ENCODE data around the gene ZIC2.
A peak's percentile ranks its signal among the peaks of the same experiment; 100 is the strongest.

The ZIC2 gene

DNA sequence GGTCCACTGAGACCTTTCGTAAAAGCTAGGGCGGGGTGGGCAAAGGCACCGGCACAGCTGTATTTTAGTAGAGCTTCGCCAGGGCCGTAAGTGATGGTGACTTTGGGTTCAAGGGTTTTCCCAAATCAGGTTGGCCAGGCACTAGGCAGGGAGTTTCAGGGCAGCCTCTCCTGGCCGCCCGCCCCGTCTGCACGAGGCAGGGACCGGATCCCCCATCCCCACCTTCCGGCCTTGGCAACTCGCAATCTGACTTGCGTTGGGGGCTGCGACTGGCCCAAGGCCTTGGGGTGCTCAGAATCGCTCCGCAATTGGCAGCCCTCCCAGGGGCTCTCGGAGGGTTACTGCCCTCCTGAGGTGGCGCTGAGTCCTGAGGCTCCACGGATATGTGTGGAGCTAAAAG is 6.0 kb upstream of the ZIC2 start:
- no peak for DNase-seq

DNA sequence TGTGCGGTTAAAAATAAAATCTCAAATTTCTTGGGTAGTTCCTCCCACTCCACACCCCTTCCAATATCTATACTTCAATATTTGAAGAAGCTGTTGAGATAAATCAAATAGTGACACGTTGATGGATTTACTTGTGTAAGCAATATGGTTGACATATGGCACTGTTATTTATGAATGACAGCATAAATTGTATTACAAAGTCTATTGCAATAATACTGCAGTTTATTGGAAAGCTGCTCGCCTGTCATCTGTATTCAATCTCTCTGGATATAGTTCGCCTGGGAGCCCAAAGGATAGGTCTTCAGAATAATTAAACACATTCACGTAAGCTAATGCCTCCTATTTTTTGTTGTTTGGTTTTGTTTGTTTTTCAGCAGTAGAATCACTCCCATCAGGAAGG is 5.0 kb upstream of the ZIC2 start:
- DNase-seq = no peak

DNA sequence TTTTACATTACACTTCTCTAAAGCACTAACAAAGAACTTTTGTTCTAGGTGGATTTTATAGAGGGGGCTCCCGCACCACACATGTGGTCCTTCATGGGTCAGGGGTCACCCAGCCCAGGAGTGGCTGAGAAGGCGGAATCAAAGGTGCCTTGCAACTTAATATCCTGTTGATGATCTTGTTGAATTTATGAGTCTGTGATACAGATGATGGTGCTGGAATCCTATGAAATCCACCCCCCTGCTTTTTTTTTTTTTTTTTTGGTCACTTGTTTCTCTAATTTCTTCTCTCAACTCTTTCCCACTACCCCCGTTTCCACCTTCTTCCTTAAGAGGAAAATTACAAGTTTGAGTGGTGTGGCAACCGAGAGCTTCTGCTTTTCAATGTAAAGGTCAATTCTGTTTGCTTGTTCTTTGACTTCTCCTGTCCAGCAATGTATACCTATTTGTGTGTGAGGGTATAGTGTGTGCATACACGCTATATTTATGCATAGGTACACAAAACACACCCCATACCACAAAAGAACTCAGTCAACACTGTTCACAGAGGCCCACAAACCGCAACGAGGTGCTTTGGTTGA is 4.2 kb upstream of the ZIC2 start:
- DNase-seq = no peak

DNA sequence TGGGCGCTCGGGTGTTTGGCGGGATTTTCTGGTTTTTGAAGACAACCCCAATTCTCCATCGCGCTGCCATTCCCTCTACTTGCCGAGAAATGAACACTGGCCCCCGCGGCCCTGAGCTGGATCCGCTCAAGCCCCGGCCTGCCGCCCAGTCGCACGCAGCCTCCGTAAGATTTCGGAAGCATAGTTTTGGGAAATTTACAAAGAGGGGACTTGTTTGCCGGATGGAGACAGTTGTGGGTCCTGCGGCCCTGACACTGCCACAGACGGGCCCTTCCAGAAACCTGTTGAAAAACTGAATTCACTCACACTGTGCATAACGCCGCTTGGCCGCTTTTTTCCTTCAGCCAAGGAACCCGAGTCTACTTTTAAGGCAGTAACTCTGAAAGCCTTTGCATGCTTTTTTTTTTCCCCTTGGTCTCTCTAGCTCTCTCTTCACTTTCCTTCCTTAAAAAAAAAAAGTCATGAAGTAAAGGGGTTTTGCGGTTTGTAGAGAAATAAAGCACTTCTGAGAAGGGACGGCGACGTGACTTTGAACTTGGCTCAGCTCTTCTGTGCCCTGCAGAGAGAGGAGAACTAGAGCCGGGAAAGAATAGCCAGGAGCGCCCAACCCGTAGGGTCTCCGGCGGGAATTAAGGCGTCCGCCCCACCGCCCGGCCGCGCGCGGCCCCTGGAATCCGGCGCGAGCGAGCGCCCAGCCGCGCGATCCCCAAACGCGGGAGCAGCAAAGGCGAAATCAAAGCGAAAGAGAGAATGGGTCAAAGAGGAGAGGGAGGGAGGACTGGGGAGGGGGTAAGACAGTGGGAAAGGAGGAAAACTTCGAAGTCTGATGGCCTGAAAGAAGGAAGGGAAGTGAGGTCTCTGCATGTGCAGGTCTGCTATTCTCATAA is 3.4 kb upstream of the ZIC2 start:
- no peak for DNase-seq

DNA sequence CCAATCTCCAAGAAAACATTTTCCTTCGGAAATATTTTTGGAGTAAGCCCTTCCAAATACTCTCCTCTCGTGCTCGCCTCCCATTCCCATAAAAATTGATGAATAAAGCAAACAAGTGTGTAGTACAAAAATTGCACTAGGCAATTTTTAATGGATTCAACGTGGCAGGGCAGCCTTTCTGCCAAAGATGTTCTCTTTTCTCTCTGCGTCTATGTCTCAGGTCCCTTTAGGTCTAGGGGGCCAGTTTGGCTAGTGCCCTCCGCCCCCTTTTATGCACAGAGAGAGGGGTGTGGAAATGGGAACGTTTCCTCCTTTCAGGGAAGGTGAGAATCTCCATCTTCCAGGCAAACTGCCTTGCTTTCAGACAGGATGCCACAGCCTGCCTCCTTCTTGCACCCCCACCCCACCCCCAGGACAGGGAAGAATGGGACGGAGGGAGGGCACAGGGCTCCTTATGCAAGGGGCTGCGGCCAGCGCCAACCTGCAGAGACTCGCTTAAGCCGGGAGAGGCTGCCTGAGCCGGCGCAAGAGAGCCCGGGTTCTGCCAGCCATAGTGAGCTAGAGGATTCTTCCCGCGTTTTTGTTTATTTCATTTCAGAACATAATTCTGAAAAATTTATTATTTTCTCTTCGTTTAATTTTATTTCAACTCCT is 2.7 kb upstream of the ZIC2 start:
- no peak for DNase-seq

DNA sequence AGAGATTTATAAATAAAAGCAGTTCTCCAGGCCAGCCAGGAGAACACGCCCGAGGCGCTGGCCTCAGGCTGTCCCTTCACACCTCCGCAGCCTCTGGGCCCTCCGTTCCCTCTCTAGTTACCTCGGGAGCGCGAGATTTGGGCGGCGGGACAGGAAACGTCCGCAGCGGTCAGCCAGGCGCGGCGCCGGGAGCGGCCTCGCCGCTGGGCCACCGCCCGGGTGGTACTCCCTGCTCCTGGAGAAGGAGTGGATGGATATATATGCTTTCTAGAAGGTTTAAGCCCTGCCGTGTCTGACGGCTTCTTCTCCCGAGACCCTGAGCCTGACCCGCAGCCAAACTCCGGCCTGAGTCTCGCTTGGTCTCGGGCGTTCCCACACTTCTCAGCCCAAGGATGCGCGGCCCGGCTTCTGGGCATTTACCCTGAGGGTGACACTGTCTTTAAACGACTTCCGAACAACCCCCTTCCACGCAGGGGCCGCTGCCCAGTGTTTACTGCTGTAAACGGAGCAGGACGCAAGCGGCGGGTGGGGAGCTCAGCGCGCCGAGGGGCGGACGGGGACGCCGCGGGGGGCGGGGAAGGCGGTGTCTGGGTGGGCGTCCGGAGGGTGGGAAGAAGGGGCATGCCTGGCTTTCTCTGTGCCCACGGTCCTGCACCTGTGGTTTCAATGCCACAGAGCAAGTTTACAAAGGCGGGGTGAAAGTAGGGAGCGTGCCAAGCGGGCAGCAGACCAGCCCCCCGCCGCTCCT is 2.0 kb upstream of the ZIC2 start:
- no peak for DNase-seq

DNA sequence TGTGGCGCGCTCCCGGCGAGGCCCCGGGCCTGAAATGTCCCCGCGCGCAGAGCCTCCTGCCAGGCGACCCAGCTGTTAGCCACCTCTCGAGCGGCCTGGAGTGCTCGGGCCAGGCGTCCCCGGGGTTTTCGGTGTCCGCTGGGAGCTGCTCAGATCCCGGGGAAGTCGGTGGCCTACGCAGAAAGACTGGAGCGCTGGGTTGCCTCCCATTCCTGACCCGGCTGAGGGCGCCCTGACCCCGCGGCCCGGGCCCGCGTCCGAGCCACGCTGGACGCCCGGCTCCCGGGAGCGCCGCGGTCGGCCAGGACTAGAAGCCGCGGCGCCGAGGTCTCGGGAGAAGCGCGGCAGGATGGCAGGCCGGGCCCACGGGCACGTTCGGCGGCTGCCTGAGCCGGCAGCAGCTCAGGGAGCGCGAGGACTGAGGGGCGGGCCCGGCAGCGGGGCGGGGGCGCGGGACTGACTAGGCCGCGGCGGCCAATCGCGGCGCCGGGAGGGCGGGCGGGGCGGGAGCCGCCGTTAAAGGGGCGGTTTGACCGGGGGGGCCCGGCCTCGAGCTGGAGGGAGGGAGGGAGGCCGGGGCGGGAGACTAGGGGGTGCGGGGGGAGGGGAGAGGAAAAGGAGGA is 1.3 kb upstream of the ZIC2 start:
- DNase-seq = peak; percentile 59

DNA sequence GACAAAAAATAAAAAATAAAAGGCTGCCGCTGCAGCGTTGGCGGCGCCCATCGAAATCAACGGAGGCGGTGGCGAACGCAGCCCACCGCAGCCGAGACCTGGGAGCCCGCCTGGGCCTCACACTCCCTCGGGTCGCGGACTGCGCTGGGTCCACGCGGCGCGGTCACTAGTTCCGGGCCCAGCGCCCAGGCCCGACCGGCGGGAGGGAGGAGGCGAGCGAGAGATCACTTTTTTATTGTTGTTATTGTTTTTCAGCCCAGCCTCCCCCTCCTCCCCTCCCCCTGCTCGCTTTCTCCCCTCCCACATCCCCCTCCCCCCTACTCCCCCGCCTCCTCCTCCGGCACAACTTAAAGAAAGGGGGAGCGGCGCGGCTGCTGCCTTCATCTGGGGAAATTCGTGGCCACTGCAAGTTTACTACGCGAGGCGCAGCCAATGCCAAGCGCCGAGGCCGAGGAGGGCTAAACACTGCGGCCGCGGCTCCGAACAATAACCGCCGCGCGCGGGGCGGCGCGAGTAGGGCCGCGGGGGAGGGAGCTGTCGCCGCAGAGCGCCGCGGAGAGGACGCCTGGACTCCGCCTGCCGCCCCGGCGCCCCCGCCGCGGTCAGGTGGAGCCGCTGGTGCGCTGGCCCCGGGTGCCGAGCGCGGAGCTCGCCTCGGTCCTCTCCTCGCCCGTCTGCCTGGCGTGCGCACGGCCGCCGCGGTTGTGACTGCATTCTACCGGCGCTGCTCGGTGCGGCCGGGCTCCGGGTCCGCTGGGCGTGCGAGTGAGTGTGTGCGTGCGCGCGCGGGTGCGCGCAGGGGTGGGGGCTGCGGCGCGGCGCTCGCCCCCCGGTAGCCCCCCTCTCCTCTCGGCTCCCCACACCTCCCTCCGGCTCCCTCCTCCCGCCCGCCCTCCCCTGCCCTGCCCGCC is 505 bp upstream of the ZIC2 start:
- DNase-seq = no peak

DNA sequence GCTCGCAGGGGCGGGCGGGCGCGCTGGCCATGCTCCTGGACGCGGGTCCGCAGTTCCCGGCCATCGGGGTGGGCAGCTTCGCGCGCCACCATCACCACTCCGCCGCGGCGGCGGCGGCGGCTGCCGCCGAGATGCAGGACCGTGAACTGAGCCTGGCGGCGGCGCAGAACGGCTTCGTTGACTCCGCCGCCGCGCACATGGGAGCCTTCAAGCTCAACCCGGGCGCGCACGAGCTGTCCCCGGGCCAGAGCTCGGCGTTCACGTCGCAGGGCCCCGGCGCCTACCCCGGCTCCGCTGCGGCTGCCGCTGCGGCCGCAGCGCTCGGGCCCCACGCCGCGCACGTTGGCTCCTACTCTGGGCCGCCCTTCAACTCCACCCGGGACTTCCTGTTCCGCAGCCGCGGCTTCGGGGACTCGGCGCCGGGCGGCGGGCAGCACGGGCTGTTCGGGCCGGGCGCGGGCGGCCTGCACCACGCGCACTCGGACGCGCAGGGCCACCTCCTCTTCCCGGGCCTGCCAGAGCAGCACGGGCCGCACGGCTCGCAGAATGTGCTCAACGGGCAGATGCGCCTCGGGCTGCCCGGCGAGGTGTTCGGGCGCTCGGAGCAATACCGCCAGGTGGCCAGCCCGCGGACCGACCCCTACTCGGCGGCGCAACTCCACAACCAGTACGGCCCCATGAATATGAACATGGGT is 599 bp downstream of the ZIC2 start:
- DNase-seq = no peak

DNA sequence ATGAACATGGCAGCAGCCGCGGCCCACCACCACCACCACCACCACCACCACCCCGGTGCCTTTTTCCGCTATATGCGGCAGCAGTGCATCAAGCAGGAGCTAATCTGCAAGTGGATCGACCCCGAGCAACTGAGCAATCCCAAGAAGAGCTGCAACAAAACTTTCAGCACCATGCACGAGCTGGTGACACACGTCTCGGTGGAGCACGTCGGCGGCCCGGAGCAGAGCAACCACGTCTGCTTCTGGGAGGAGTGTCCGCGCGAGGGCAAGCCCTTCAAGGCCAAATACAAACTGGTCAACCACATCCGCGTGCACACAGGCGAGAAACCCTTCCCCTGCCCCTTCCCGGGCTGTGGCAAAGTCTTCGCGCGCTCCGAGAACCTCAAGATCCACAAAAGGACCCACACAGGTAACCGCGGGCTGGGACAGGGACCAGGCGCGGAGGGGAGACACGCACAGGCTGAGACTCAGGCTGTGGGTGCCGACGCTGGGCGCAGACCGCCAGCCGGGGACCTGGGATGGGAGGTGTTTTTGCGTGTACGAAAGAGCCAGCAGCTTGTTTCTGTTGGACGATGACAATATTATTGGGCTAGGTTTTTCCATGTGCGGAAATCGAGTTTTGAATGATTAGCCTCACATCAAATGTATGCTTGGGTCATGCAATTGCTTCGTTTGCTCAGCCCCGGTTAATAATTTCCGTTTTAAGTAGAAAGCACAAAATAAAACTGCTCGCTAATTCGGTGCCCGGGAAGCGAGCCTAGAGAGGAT is 1.3 kb downstream of the ZIC2 start:
- no peak for DNase-seq

DNA sequence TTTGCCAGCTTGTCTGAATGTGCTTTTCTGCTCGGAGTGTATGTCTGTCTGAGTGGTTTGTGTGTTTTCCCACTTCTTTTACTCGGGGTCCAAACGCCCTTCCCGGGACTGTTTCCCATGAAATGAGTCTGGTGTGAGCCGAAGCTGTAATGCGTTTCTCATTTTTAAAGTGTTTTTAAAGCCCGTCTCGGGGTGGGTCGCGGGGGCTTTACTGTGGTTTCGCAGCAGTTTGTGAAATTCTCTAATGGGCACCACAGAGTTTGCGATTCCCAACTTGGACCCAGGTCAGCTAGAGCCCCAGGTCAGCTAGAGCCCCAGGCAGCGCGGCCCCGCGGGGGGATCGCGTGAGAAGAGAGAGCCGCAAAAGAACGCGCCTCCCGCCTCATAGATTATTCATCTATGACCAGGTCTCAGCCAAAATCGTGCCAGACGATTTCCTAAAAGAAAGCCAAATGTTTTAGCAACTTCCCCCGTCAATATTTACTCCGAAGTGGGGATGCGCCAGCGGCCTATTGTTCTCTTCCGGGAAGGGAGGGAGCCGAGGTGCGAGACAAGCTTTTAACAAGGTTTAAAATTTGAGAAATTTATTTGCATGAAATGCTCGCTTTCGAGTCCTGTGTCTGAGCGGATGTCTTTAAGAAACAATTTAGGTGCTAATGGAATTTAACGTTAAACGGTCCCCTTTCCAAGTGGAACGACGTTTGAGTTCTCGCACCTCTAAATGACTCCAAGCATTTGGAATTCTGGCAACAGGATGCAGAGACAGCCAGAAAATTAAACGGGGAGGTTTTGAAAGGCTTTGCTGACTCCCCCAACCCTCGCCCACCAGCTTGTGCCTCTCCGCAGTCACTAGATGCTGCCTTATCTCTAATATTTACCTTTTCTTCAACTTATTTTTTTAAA is 2.2 kb downstream of the ZIC2 start:
- no peak for DNase-seq

DNA sequence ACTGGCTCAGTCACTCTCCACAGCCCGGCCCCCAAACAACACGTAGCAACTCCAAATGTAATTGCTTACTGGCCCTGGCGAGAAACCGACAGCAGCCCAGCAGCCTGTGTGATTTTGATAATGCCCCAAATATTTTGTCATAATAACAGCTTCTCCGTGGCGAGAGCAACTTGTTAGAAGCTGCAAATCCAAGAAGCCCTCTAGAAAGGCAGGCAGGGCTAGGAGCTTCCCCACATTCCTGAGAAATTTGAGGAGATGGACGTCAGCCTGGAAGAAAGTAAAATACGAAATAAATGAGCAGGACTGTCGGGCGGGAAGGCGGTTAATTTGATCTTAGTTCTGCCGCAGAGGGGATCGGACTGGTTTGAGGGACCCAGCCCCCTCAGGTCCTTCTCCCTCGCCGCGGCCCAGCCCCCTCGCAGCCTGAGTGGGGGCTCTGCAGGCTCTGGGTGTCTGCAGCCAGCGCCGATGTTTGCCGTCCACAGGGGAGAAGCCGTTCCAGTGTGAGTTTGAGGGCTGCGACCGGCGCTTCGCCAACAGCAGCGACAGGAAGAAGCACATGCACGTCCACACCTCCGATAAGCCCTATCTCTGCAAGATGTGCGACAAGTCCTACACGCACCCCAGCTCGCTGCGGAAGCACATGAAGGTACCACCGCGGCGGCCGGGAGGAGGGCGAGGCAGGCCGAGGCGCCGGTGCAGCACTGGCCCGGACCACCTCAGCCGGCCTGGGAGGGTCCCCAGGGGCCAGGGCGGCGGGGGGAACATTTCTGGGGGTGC is 3.1 kb downstream of the ZIC2 start:
- no peak for DNase-seq

DNA sequence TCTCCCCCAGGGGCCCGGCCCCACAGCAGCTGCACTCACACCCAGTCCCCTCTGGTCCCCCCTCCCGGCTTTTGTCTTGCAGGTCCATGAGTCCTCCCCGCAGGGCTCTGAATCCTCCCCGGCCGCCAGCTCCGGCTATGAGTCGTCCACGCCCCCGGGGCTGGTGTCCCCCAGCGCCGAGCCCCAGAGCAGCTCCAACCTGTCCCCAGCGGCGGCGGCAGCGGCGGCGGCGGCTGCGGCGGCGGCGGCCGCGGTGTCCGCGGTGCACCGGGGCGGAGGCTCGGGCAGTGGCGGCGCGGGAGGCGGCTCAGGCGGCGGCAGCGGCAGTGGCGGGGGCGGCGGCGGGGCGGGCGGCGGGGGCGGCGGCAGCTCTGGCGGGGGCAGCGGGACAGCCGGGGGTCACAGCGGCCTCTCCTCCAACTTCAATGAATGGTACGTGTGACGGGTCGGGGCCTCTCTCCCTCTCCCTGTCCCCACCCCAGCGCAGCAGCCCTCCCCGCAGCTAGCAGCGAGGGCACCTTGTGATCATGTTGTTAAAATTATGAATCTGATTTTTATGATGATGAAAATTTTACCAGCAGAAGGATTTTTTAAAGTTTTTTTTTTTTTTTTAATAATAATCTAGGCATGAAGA is 3.8 kb downstream of the ZIC2 start:
- no peak for DNase-seq

DNA sequence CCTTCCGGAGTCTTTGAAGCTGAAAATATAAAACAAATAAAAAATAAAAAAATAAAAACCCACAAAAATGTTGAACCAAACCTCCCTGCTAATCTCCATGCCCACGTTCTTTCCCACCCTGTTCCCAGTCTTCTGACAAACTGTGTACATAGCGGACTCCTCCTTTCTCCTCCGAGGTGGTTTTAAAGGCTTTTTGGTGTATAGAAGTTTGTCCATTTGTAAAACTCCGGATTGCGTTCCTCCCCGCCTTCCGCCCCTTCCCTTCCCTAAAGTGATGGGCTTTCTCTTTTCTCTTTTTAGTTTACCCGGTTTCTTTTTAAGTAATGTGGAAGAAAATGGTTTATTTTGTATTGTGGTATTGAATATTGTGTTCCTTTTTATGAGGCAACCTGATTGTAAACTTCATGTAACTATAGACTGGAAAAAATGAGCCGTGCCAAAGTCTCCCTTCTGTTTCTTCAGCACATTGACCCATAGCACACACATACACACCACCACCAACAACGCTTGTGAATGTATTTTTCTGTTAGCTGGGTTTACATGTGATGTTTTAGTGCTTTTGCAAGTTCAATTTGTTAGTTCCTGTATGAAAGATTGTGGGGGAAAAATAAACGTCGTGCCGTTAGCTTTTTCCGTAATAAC is 4.4 kb downstream of the ZIC2 start:
- DNase-seq = no peak

DNA sequence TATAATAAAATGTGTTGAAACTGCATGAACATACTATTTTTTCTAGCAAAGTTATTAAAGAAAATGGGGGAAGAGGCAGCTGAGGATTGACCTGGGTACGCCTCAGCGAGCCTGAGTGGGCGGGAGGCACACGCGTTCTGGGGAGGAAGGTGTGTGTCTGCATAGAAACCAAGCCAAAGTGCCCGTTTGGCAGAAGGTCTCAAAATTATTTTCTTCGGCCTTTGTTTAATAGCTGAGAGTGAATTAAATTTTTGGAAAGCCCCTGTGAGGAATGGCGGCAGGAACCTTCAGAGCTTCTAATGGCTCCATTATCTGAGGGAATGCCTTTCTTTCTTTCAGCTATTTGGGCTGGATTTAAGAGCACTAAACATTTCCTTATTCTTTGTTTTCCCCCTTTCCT is 5.2 kb downstream of the ZIC2 start:
- no peak for DNase-seq

DNA sequence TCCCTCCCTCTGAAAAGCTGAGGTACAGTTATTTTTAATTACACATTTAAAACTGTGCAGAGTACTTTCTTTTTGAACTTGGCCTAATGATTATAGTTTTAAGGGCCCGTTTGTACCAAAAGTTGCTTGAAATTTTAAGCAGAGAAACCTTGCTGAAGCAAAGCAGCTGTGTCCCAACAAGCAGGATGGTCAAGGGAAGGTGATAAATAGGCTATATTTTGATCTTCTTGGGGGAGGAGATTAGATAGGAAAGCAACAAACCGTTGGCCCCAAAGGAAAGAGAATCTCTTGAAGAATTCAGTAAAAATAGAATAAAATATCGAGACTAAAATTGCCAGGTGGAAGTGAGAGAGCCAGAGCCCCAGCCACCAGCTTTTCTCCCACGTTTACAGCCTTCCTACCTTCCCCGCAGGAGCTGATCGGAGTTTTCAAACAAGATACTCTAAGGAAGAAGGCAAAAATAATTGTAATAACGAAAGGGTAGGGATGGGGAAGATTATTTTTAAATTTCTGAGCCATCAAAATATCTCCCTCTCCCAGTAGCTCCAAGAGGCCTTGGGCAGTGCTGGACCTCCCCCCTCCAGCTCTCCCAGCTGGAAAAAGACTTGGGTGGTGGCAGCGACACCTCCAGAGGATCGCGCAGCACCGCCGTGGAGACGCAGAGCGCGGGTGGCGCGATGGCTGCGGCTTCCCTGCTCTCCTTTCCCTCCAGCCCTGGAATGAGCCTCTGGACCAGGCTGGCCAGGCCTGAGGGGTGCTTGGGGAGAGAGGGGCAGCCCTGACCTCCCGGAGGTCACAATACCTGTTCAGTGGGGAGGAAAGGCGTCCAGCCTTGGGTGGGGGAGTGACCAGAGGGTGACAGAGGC is 5.8 kb downstream of the ZIC2 start:
- DNase-seq = no peak

All from CD4-positive, alpha-beta T cell treated with Interleukin-10 for 1 hour (primary cell).